Upper lobe of left lung (tissue), 4 donors: ENCODE results near the gene TMPRSS11A.

Experiments used
- CTCF ChIP-seq, 6 experiments: fragments of 450-650 bp in 4 of 6; fragments of 200-600 bp in 2 of 6; sonication (generic) in 2 of 6; IDR thresholded peaks; one replicate each; pipeline ENCODE4 v1.5.1; 2016 to 2019; ENCODE audit warnings: antibody characterized with exemption in 6 of 6
- EP300 ChIP-seq, 4 donors: sonication (generic); formaldehyde crosslinking; IDR thresholded peaks; one replicate each; pipeline ENCODE4 v1.5.1; 2017; ENCODE audit warnings: antibody characterized with exemption in 4 of 4, control low read depth in 2 of 4
- POLR2A ChIP-seq, 4 donors: fragments of 450-650 bp; IDR thresholded peaks; one replicate each; pipeline ENCODE4 v1.5.1; 2016 to 2017; ENCODE audit warnings: antibody characterized with exemption in 4 of 4, mild to moderate bottlenecking in 2 of 4

GRCh38 chr4:67886281-67886680 is 77.0 kb downstream of the TMPRSS11A start:
- TF ChIP-seq POLR2A (IDR thresholded peaks at IDR 0.05) (no peak), CTCF (IDR thresholded peaks at IDR 0.05) (no peak), EP300 (IDR thresholded peaks at IDR 0.05) (no peak)
